Right cardiac atrium (tissue), 5 donors: ENCODE results near the gene RASA3. TPM values are rescaled to one million over a fixed set of nuclear protein-coding genes. Genes with fewer than 3 reads are reported as not detected.
"Not testable (repeated sequence)": the region's sequence is repeated elsewhere in the genome, so short reads cannot be mapped to it uniquely, and the experiment has no call there.

Source experiments
- ATAC-seq, 2 donors: fragments of 200-7000 bp; cut with Tn5 transposase; one replicate each; pipeline versions ENCODE4 v1.8.0 to v1.9.1; 2020; ENCODE audit warnings: moderate library complexity in 2 of 2, mild to moderate bottlenecking in 1 of 2
- DNase-seq, 3 donors: peaks; one replicate each; pipeline ENCODE4 v3.0.0-alpha.2; 2020
- H3K27ac ChIP-seq: one replicate; pipeline ENCODE4 v1.5.1; 2013; ENCODE audit warnings: mild to moderate bottlenecking, low read length, control low read depth, moderate library complexity
- H3K27me3 ChIP-seq: one replicate; pipeline ENCODE4 v1.6.1; 2013; ENCODE audit not compliant: control insufficient read depth, insufficient read depth
- H3K4me1 ChIP-seq: one replicate; pipeline ENCODE4 v1.6.1; 2013; ENCODE audit warnings: low read length; ENCODE audit not compliant: control insufficient read depth, insufficient read depth
- H3K4me3 ChIP-seq: one replicate; pipeline ENCODE4 v1.5.1; 2013; ENCODE audit warnings: low read length, control low read depth
- H3K9me3 ChIP-seq: one replicate; pipeline ENCODE4 v1.6.1; 2013; ENCODE audit warnings: low read length; ENCODE audit not compliant: control insufficient read depth
- WGBS: extraction: QIAGEN DNeasy Blood & Tissue Kit; methylation state at CpG from one replicate; pipeline ENCODE4 v1.1.7; 2013; 5-methylcytosine and 5-hydroxymethylcytosine counted together
- intact Hi-C, 4 donors: fragments of 100-400 bp; cut with DNase I; formaldehyde crosslinking; loops; one replicate each; pipeline versions ENCODE4 v1.11.0 to v1.14.0; 2022 to 2023
- polyA plus RNA-seq: library from polyadenylated mRNA; stranded (reverse); fragments of 200-250 nt; gene quantifications from one replicate; pipeline ENCODE4 v1.2.3, GENCODE V29; 2013
- total RNA-seq, 4 donors: library from RNA; stranded (reverse); fragmentation: NEBNext Ultra II Directional; extraction: Animal tissue kit (Norgen Biotek cat#: 25700); gene quantifications; one replicate each; pipeline ENCODE4 v1.2.1, GENCODE V29; 2021
- donor health status: healthy with polysubstance abuse.
- donor health status: DM: no; HTN: yes; CAD: no.
- donor health status: DM: no; HTN: no; CAD: no.
- donor health status: DM: no; HTN: yes; CAD: no; lungs with severe emphysema.
- donor health status: DM: yes; HTN: yes; CAD: no.

RASA3 gene
- total and polyA plus RNA-seq, 5 donors: 7.4 to 15.5 (median 10.8) TPM

GRCh38 chr13:114103801-114104654 lies 28.4 kb downstream of the RASA3 start:
- intact Hi-C loops: no loop called here
- ATAC-seq (no peak), DNase-seq (peak in 2 of 3 donors; percentile 51 to 62)
- Histone ChIP-seq H3K27me3 (no peaks in the 10 kb centered on the region), H3K27ac (no peak overlapping the region), H3K4me1 (peaks cover 4% of the 10 kb centered on the region), H3K4me3 (no peak overlapping the region), H3K9me3 (no peaks in the 10 kb centered on the region)
- WGBS: 93% methylated on average over 61 of the region's 62 CpGs

GRCh38 chr13:114103289-114103621 lies 29.2 kb downstream of the RASA3 start:
- intact Hi-C loops, H3K27me3 ChIP-seq, H3K4me1 ChIP-seq, ATAC-seq, H3K9me3 ChIP-seq, DNase-seq, H3K27ac ChIP-seq, H3K4me3 ChIP-seq: not testable (repeated sequence)
- 96% methylated on average over 14 of the region's 20 CpGs for WGBS

- H3K4me1 ChIP-seq: peaks cover 4% of the 10 kb centered on the region
- no peak overlapping the region for H3K27ac ChIP-seq
- ATAC-seq (no peak), DNase-seq (peak in 2 of 3 donors; percentile 37 to 65)
- H3K4me3 ChIP-seq: no peak overlapping the region
- H3K9me3 ChIP-seq: no peaks in the 10 kb centered on the region
- no peaks in the 10 kb centered on the region for H3K27me3 ChIP-seq
- intact Hi-C loops: no loop called here
- WGBS: 90% methylated on average over 29 of the region's 29 CpGs
Measured at GRCh38 chr13:114102521-114103288, 29.7 kb downstream of the RASA3 start.

- intact Hi-C loops: no loop called here
Measured at GRCh38 chr13:114102131-114102520, 30.3 kb downstream of the RASA3 start.

GRCh38 chr13:114101358-114102130 lies 30.9 kb downstream of the RASA3 start:
- 58% methylated on average over 27 of the region's 27 CpGs for WGBS
- intact Hi-C loops: no loop called here
- H3K9me3 ChIP-seq: no peaks in the 10 kb centered on the region
- H3K4me1 ChIP-seq: peaks cover 4% of the 10 kb centered on the region
- ATAC-seq (peak; percentile 15 to 46), DNase-seq (peak in 2 of 3 donors; percentile 80)
- H3K27me3 ChIP-seq: no peaks in the 10 kb centered on the region
- H3K27ac ChIP-seq: peak overlapping the region; percentile 70
- H3K4me3 ChIP-seq: no peak overlapping the region

More at GRCh38 chr13:114102131-114102520, 30.3 kb downstream of the RASA3 start:
- DNase-seq (peak in 2 of 3 donors; percentile 40 to 42), ATAC-seq (no peak)
- Histone ChIP-seq H3K27me3 (no peaks in the 10 kb centered on the region), H3K27ac (no peak overlapping the region), H3K9me3 (no peaks in the 10 kb centered on the region), H3K4me1 (peaks cover 4% of the 10 kb centered on the region), H3K4me3 (no peak overlapping the region)
- WGBS: 93% methylated on average over 18 of the region's 18 CpGs

GRCh38 chr13:114100446-114101357 lies 31.7 kb downstream of the RASA3 start:
- ATAC-seq: peak; percentile 10 to 28
- peaks cover 4% of the 10 kb centered on the region for H3K4me1 ChIP-seq
- H3K27ac ChIP-seq: peak overlapping the region; percentile 70
- no peaks in the 10 kb centered on the region for H3K27me3 ChIP-seq
- intact Hi-C loops: no loop called here
- peak in 2 of 3 donors; percentile 64 to 68 for DNase-seq
- H3K9me3 ChIP-seq: no peaks in the 10 kb centered on the region
- no peak overlapping the region for H3K4me3 ChIP-seq
- 66% methylated on average over 29 of the region's 29 CpGs for WGBS

GRCh38 chr13:114099918-114100445 lies 32.4 kb downstream of the RASA3 start:
- intact Hi-C loops: no loop called here
- Histone ChIP-seq H3K27me3 (no peaks in the 10 kb centered on the region), H3K4me3 (no peak overlapping the region), H3K4me1 (peaks cover 4% of the 10 kb centered on the region), H3K9me3 (no peaks in the 10 kb centered on the region), H3K27ac (peak overlapping the region; percentile 1)
- DNase-seq (peak in 1 of 3 donors; percentile 56), ATAC-seq (no peak)
- 69% methylated on average over 25 of the region's 25 CpGs for WGBS

- DNase-seq (peak; percentile 91 to 93 (median 92)), ATAC-seq (peak; percentile 93)
- Histone ChIP-seq H3K4me1 (peaks cover 4% of the 10 kb centered on the region), H3K27ac (peak overlapping the region; percentile 60), H3K27me3 (no peaks in the 10 kb centered on the region), H3K9me3 (no peaks in the 10 kb centered on the region), H3K4me3 (no peak overlapping the region)
- WGBS: 32% methylated on average over 15 of the region's 15 CpGs
- intact Hi-C loops: no loop called here
Measured at GRCh38 chr13:114099191-114099590, 33.2 kb downstream of the RASA3 start.

- intact Hi-C loops, DNase-seq, ATAC-seq, H3K4me3 ChIP-seq, H3K27me3 ChIP-seq, H3K4me1 ChIP-seq, H3K9me3 ChIP-seq: not testable (repeated sequence)
- H3K27ac ChIP-seq: peak overlapping the region; percentile 22
- 63% methylated on average over 11 of the region's 14 CpGs for WGBS
Measured at GRCh38 chr13:114098689-114099056, 33.8 kb downstream of the RASA3 start.
